ENCODE measurements around the gene GRID2. TPM values are rescaled to one million over a fixed set of nuclear protein-coding genes. Genes with fewer than 3 reads are reported as not detected.

Gene GRID2
- total RNA-seq, 2 donors from 2014 or later: 0.16 TPM; not detected in 1

GRCh38 chr4:92678292-92678691 is 374.5 kb downstream of the GRID2 start:
- no peak for DNase-seq (ENCODE audit: low spot score)
- Histone ChIP-seq H3K4me1 (no peaks in the 10 kb centered on the region), H3K27me3 (no peaks in the 10 kb centered on the region), H3K4me3 (no peak overlapping the region), H3K36me3 (no peaks in the 10 kb centered on the region), H3K27ac (no peak overlapping the region), H3K9me3 (no peaks in the 10 kb centered on the region)
- TF ChIP-seq CTCF (IDR thresholded peaks at IDR 0.05): no peak

- no peaks in the 10 kb centered on the region for H3K4me1 ChIP-seq
- no peak overlapping the region for H3K4me3 ChIP-seq
- no peak overlapping the region for H3K27ac ChIP-seq
- H3K27me3 ChIP-seq: no peaks in the 10 kb centered on the region
- H3K9me3 ChIP-seq: no peaks in the 10 kb centered on the region
- no peak for DNase-seq (ENCODE audit: low spot score)
- no peak for TF ChIP-seq CTCF (IDR thresholded peaks at IDR 0.05)
- H3K36me3 ChIP-seq: no peaks in the 10 kb centered on the region
Observed at GRCh38 chr4:92679149-92679548, 375.4 kb downstream of the GRID2 start.

GRCh38 chr4:92714640-92715039 is 410.9 kb downstream of the GRID2 start:
- H3K36me3 ChIP-seq: no peaks in the 10 kb centered on the region
- H3K4me1 ChIP-seq: no peaks in the 10 kb centered on the region
- no peak overlapping the region for H3K27ac ChIP-seq
- H3K4me3 ChIP-seq: no peak overlapping the region
- H3K9me3 ChIP-seq: no peaks in the 10 kb centered on the region
- DNase-seq (ENCODE audit: low spot score): no peak
- no peak for TF ChIP-seq CTCF (IDR thresholded peaks at IDR 0.05)
- no peaks in the 10 kb centered on the region for H3K27me3 ChIP-seq

- DNase-seq (ENCODE audit: low spot score): no peak
- Histone ChIP-seq H3K4me3 (no peak overlapping the region), H3K4me1 (no peaks in the 10 kb centered on the region), H3K27me3 (no peaks in the 10 kb centered on the region), H3K36me3 (no peaks in the 10 kb centered on the region), H3K27ac (no peak overlapping the region), H3K9me3 (no peaks in the 10 kb centered on the region)
- no peak for TF ChIP-seq CTCF (IDR thresholded peaks at IDR 0.05)
Observed at GRCh38 chr4:92733231-92733630, 429.5 kb downstream of the GRID2 start.

- no peak overlapping the region for H3K27ac ChIP-seq
- no peaks in the 10 kb centered on the region for H3K27me3 ChIP-seq
- TF ChIP-seq CTCF (IDR thresholded peaks at IDR 0.05): no peak
- no peaks in the 10 kb centered on the region for H3K4me1 ChIP-seq
- H3K36me3 ChIP-seq: no peaks in the 10 kb centered on the region
- H3K4me3 ChIP-seq: no peak overlapping the region
- no peak for DNase-seq (ENCODE audit: low spot score)
- H3K9me3 ChIP-seq: no peaks in the 10 kb centered on the region
Observed at GRCh38 chr4:92735025-92735665, 431.4 kb downstream of the GRID2 start.

GRCh38 chr4:92760433-92760832 is 456.7 kb downstream of the GRID2 start:
- Histone ChIP-seq H3K4me3 (no peak overlapping the region), H3K36me3 (no peaks in the 10 kb centered on the region), H3K27me3 (no peaks in the 10 kb centered on the region), H3K4me1 (no peaks in the 10 kb centered on the region), H3K9me3 (no peaks in the 10 kb centered on the region), H3K27ac (no peak overlapping the region)
- TF ChIP-seq CTCF (IDR thresholded peaks at IDR 0.05): no peak
- DNase-seq (ENCODE audit: low spot score): no peak
